GM12891 (cell line): ENCODE data around the gene YOD1. TPM values are rescaled to one million over a fixed set of nuclear protein-coding genes. Genes with fewer than 3 reads are reported as not detected.
A peak's percentile ranks its signal among the peaks of the same experiment; 100 is the strongest.

ENCODE experiments used
- DNase-seq: peaks from one replicate; pipeline ENCODE4 v3.0.0; 2011; ENCODE audit warnings: low spot score; ENCODE audit not compliant: insufficient read length
- FAIRE-seq: peaks from 2 replicates; lab custom pipeline; 2011; peaks lifted over from hg19 to GRCh38; lab: Jason Lieb, UNC
- PAX5 ChIP-seq: IDR thresholded peaks from 2 replicates; pipeline ENCODE4 v1.6.1; 2011; ENCODE audit warnings: low read length, moderate library complexity, mild to moderate bottlenecking; ENCODE audit not compliant: insufficient read depth, severe bottlenecking
- POLR2A ChIP-seq: IDR thresholded peaks from 2 replicates; pipeline ENCODE4 v1.6.1; 2011; ENCODE audit warnings: low read depth, low read length, control low read depth
- POLR2AphosphoS5 ChIP-seq: IDR thresholded peaks from 2 replicates; pipeline ENCODE4 v1.6.1; 2011; ENCODE audit warnings: low read depth, low read length, control low read depth
- POU2F2 ChIP-seq: IDR thresholded peaks from 2 replicates; pipeline ENCODE4 v1.6.1; 2011; ENCODE audit warnings: low read depth, mild to moderate bottlenecking, control low read depth, low read length, moderate library complexity
- SPI1 ChIP-seq: IDR thresholded peaks from 2 replicates; pipeline ENCODE4 v1.6.1; 2011; ENCODE audit warnings: low read depth, low read length, control low read depth
- TAF1 ChIP-seq: IDR thresholded peaks from 2 replicates; pipeline ENCODE4 v1.6.1; 2011; ENCODE audit warnings: low read depth, low read length, control low read depth
- polyA plus RNA-seq: library from polyadenylated mRNA; unstranded; fragments of >200 nt; gene quantifications from one replicate; pipeline ENCODE4 v1.2.1, GENCODE V29; 2012; ENCODE audit warnings: low read depth, missing spikeins, inconsistent platforms; ENCODE audit not compliant: missing spikeins

YOD1 gene
- polyA plus RNA-seq = 4.9 TPM

DNA sequence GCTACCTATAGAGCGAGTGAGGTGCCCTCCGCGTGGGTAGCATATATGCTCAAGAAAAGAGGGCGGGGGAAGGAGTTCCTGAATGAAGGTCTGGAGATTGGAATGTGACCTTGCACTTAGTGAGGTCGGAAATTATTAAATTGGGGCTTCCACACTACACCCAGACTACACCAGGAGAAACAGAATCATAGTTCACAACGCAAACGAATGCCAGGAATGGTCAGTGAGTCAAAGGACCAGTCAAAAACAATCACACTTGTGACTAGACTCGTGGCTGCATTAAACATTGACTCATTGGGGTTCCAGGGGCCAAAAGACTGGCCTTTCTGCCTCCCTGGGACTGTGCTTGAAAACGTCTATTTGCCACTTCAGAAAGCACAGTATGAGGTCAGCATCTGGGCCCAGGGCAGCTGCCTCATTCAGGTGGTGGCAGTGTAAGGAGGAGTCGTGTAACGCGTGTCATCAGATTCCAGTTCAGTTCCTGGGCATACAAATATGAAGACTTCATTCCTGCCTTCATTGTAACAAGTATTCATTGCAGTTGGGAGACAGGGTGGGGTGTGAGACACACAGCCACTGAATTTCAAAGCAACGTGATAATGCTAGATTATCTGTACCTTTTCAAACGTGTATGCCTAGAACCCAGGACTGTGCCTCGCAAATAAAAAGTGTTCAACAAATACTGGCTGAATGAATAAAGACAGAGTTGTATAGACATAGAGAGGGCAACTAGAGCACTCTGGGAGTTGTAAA, at the start of gene YOD1:
YOD1 (minus strand) TSS at position 18 of the 753 bp plus-strand sequence. CDS start 178 bp downstream, outside the sequence.
- no peak for FAIRE-seq
- no peak for DNase-seq
- TF ChIP-seq POLR2AphosphoS5 = no peak
- TF ChIP-seq POU2F2 = no peak
- TF ChIP-seq PAX5 = no peak
- no peak for TF ChIP-seq POLR2A
- TF ChIP-seq TAF1 = no peak
- no peak for TF ChIP-seq SPI1

DNA sequence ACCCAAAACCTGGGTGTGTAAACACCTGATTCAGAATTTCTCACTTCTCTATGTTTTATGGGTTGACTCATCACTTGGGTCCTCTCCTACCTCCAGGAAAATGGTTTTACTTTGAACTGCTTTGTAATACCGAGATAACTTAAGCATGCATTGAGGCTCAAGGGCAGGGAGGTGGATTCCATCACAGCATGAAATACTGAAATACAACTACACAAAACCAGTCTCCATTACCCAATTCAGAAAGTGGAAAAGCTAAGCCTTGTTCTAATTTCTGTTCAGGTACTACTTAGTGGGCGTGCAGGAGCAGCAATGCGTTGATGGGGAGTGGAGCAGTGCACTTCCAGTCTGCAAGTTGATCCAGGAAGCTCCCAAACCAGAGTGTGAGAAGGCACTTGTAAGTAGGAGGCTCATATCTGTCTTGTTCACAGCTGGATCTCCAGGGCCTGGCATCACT, 46.9 kb upstream of the YOD1 start:
- TF ChIP-seq POLR2A (no peak), PAX5 (no peak), SPI1 (peak; percentile 85), TAF1 (no peak), POLR2AphosphoS5 (no peak), POU2F2 (no peak; the same call in 1 of the 2 replicates)

DNA sequence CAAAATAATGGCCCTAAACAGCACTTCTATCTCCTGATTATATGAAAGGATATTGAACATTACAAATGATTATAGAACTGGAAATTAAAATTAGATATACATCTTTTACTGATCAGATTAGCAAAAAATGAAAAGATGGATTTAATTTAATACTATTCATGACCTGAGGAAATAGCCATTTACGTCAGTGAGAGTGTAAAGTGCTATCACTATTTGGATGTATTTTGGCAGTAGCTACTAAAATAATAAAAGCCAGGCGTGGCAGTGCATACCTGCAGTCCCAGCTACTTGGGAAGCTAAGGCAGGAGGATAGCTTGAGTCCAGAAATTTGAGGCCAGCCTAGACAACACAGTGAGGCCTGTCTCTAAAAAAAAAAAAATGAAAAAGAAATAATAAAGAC, 42.9 kb upstream of the YOD1 start:
- no peak for DNase-seq
- FAIRE-seq = no peak
- TF ChIP-seq PAX5 (no peak), TAF1 (no peak)

More for the DNA sequence above, 46.9 kb upstream of the YOD1 start:
- peak; percentile 87 for FAIRE-seq
- DNase-seq = peak; percentile 18

DNA sequence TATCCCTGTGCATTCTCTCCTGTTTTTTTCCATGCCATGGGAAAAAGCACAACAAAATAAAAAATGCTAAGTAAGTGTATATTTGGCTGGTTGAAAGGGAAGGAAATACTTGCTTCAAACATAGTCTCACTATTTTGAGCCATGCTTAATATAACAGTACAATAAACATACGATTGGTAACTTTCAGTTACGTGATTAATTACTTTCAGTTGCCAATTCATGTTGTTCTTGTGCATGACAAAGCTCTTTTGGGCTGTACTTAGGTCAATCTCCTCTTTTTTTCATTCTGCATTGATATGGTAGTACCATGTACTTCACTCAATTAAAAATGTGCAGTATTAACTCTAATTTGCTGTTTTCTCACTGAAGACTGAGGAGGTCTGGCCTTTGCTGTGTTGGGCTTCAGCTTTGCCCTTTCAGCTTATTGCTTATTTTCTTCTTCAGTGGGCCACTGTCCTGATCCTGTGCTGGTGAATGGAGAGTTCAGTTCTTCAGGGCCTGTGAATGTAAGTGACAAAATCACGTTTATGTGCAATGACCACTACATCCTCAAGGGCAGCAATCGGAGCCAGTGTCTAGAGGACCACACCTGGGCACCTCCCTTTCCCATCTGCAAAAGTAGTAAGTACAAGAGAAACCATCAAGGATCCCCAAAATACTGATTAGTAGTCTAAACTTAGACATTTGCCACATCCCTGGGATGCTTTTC, 40.3 kb upstream of the YOD1 start:
- FAIRE-seq (peak; percentile 69), DNase-seq (no peak)
- TF ChIP-seq POLR2A = no peak
- TF ChIP-seq POU2F2 = no peak
- TF ChIP-seq POLR2AphosphoS5 = no peak
- no peak for TF ChIP-seq PAX5

GRCh38 chr1:207089627-207090355, 38.8 kb upstream of the YOD1 start:
- FAIRE-seq = no peak
- TF ChIP-seq TAF1 (no peak), SPI1 (no peak), PAX5 (no peak), POU2F2 (no peak), POLR2A (no peak), POLR2AphosphoS5 (no peak)

DNA sequence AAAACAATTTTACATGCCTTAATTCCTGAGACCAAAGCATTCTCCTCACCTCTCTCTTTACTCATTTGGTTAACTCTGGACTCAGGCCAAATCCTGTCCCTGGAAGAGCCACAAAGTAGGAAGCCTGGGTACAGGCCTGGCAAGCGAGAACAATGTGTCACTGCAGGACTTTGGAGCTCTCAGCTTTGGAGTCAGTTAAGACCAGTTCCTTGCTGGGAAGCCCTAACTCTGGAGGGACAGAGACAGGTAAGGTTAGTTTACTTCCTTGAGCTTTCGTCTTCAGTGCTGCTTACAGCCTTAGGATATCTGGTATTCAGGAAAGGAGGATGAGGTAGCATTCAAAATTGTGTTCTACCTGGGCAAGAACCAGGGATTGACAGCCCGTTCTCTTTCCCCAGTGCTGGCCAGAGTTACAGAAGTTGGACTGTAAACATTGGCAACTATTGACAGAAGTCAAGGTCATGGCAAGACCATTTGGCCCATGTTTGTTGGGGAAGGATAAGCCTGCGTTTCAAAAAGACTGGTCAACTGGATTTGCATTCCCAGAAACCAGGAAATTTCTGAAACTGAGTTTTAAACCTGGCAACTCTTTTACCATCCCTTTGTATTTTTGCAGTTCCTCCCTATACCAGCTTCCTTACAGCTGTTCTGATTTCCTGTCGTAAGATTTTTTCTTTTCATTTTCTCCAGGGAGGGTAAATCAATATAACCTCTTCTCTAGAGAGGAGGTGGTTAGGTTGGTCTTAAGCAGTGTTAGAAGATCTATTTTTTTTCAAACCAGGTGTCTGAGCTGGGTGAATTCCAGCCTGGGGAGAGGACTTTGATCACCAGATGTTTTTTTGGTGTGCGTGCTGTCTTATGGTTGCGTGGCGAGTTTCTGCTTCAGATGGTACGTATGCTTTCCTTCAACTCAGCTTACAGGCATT, 38.0 kb upstream of the YOD1 start, which contains the start of gene C4BPB:
C4BPB (plus strand) TSS at position 160 of the 926 bp plus-strand sequence; CDS start at position 832, 672 bp downstream.
- DNase-seq = no peak
- TF ChIP-seq TAF1 (no peak), SPI1 (peak; percentile 20; the same call in 1 of the 2 replicates), PAX5 (no peak)
- peak; percentile 43 for FAIRE-seq

More at GRCh38 chr1:207089627-207090355, 38.8 kb upstream of the YOD1 start:
- no peak for DNase-seq

- DNase-seq = no peak
- no peak for FAIRE-seq
- no peak for TF ChIP-seq POU2F2
- TF ChIP-seq TAF1 = no peak
- TF ChIP-seq SPI1 = no peak
- TF ChIP-seq PAX5 = no peak
- TF ChIP-seq POLR2AphosphoS5 = no peak
- TF ChIP-seq POLR2A = no peak
These were observed 37.2 kb upstream of the YOD1 start for GRCh38 chr1:207088161-207088560.

- TF ChIP-seq TAF1 = no peak
- TF ChIP-seq PAX5 = no peak
- no peak for TF ChIP-seq POU2F2
- no peak for TF ChIP-seq POLR2AphosphoS5
- no peak for TF ChIP-seq POLR2A
- DNase-seq (no peak), FAIRE-seq (no peak)
These were observed 34.9 kb upstream of the YOD1 start for GRCh38 chr1:207085887-207086286.

DNA sequence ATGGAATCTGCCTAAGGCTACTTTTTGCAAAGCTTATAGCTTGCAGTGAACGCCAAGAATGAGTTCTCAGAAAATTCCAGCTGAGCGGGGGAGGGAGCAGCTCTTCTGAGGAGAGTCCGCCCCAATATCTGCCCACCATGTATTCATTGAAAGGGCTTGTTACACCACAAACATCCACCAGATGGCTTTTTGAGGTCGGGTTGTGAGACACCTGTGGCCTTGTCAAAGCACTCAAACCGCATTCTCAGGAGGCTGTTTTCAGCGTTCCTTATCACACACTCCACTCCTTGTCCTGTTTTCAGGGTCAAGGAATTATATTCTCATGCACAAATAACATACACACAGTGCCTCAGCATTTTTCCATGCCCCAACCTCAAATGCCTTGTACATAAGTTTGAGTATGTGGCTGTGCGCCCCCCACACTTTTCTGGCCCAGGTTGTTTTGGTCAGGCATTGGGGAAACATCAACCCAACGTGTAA, 33.7 kb upstream of the YOD1 start:
- DNase-seq (peak; percentile 22), FAIRE-seq (peak; percentile 90)
- TF ChIP-seq POLR2AphosphoS5 (no peak), POLR2A (no peak), PAX5 (no peak), SPI1 (no peak), POU2F2 (no peak), TAF1 (no peak)
